HG03159 (cell line): ENCODE results near the gene KRT15.
"Not testable (repeated sequence)": the region's sequence is repeated elsewhere in the genome, so short reads cannot be mapped to it uniquely, and the experiment has no call there.

Experiments
- ATAC-seq: cut with Tn5 transposase; IDR thresholded peaks from one replicate; pipeline ENCODE4 v1.9.1; 2021; ENCODE audit warnings: mild to moderate bottlenecking, moderate library complexity; ENCODE audit not compliant: unreplicated experiment

Gene KRT15

GRCh38 chr17:41544935-41545334, 26.2 kb upstream of the KRT15 start:
- ATAC-seq: no peak

- ATAC-seq: no peak
Observed at GRCh38 chr17:41544491-41544892, 25.8 kb upstream of the KRT15 start.

GRCh38 chr17:41542786-41543185, 24.1 kb upstream of the KRT15 start:
- ATAC-seq: not testable (repeated sequence)

GRCh38 chr17:41542357-41542756, 23.7 kb upstream of the KRT15 start:
- no peak for ATAC-seq

GRCh38 chr17:41540921-41541625, 22.4 kb upstream of the KRT15 start:
- no peak for ATAC-seq

- no peak for ATAC-seq
Observed at GRCh38 chr17:41539979-41540701, 21.4 kb upstream of the KRT15 start.

GRCh38 chr17:41539071-41539492, 20.4 kb upstream of the KRT15 start:
- ATAC-seq: no peak

- no peak for ATAC-seq
Observed at GRCh38 chr17:41538565-41538991, 19.9 kb upstream of the KRT15 start.

GRCh38 chr17:41537990-41538389, 19.3 kb upstream of the KRT15 start:
- ATAC-seq: no peak

- no peak for ATAC-seq
Observed at GRCh38 chr17:41537614-41537954, 18.9 kb upstream of the KRT15 start.

GRCh38 chr17:41536741-41537613, 18.3 kb upstream of the KRT15 start:
- ATAC-seq: no peak

GRCh38 chr17:41535764-41536481, 17.2 kb upstream of the KRT15 start:
- ATAC-seq: no peak

- no peak for ATAC-seq
Observed at GRCh38 chr17:41534899-41535546, 16.3 kb upstream of the KRT15 start.

GRCh38 chr17:41533613-41534012, 14.9 kb upstream of the KRT15 start:
- ATAC-seq: no peak

GRCh38 chr17:41532947-41533570, 14.4 kb upstream of the KRT15 start:
- no peak for ATAC-seq

- no peak for ATAC-seq
Observed at GRCh38 chr17:41531993-41532392, 13.3 kb upstream of the KRT15 start.

GRCh38 chr17:41530062-41531048, 11.7 kb upstream of the KRT15 start:
- no peak for ATAC-seq

GRCh38 chr17:41529491-41529915, 10.8 kb upstream of the KRT15 start:
- no peak for ATAC-seq

- no peak for ATAC-seq
Observed at GRCh38 chr17:41528959-41529353, 10.3 kb upstream of the KRT15 start.
